ENCODE measurements around the gene OPN5.

The OPN5 gene

DNA sequence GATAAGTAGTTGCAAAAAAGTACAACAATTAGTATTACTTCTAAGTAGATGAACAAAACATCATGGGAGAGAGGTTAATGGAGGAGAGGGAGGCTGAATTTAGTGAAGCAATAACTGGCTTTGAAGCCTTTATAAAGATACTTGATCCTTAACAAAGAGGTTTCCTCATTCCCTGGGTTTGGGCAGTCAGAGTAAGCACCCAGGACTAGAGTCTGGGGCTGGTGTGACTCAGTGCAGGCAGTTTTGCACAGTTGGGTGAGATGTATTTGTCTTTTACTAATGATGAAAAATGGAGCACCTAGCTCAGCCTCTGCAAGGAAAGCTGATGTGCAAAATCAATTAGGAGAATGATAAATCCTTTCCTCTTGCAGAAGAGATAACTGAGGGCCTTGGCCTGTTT, 11.8 kb upstream of the OPN5 start:
- H3K27ac ChIP-seq, result no peak overlapping the region
- TF ChIP-seq, protein P1, sequence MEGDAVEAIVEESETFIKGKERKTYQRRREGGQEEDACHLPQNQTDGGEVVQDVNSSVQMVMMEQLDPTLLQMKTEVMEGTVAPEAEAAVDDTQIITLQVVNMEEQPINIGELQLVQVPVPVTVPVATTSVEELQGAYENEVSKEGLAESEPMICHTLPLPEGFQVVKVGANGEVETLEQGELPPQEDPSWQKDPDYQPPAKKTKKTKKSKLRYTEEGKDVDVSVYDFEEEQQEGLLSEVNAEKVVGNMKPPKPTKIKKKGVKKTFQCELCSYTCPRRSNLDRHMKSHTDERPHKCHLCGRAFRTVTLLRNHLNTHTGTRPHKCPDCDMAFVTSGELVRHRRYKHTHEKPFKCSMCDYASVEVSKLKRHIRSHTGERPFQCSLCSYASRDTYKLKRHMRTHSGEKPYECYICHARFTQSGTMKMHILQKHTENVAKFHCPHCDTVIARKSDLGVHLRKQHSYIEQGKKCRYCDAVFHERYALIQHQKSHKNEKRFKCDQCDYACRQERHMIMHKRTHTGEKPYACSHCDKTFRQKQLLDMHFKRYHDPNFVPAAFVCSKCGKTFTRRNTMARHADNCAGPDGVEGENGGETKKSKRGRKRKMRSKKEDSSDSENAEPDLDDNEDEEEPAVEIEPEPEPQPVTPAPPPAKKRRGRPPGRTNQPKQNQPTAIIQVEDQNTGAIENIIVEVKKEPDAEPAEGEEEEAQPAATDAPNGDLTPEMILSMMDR (conservative IDR thresholded peaks at IDR 0.05), result no peak

DNA sequence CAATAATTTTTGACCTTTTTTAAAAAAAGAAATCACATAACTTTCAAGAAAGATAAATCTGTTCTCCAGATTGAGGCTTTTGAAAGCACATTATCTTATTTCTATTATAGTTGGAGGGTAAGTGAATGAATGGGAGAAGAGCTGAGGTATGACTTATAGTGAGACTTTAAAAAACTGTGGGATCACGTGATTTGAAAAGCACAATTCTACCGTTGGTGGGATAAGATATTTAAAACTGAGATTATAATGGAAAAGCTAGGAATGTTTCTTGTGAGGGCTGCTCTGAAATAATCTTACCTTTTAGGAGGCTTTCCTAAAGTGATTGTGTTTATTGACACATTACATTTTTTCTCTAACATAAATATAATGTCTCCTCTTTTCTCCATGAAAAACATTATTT, 9.5 kb upstream of the OPN5 start:
- TF ChIP-seq, protein P1 (conservative IDR thresholded peaks at IDR 0.05), result no peak
- H3K27ac ChIP-seq, result no peak overlapping the region

DNA sequence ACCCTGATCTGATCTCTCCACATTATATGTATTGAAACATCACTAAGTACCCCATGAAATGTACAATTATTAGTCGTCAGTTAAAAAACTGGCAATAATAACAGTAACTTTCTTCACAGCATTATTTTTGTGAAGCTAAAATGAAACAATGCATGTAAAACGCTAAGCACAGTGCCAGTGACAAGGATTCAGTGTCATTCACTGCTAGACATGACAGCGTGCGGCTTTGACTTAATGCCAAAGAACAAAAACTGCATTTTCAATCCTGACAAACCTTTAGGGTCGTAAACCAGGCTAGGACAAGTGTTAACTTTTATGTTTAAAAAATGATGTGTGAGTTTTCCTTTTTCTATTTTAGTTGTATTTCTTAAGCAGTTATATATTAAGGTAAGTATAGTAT, 8.8 kb upstream of the OPN5 start:
- TF ChIP-seq, protein P1 (conservative IDR thresholded peaks at IDR 0.05), result no peak
- no peak overlapping the region for H3K27ac ChIP-seq

DNA sequence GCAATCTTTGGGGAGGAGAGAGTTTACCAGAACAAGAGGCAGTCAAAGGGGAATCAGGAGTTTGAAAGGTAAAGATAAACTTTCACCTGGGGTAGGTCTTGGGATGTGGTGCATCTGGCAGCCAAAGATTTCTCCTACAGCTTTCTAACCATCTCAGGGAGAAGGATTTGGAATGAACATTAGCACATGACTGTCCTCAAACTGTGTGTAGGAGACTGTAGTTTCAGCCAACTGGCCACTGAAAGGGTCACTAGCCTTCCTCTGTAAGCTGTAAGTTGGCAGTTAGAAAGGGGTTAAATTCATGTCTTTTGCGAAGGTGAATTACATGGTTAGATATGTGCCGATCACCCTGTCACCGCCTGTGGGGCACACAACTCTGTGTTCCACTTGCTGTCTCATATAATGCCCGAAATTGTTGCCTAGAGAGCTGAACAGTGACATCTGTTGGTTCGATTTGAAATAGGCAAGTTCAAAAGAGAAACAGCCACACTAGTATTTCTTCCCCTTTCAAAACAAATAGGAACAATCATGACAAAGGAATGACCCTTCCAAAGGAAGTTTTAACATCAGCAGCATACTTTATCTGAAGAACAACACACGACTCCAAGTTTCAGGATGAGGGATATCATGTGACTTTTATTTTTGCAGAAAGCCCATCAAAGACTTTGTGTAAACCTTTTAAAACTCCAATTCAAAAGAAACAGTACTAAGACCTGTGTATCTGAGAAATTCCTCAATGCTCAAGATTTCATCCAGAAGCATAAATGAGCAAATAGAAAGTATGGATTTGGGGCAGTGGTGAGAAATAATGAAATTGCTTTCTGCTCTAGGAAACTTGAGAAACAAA, 1.1 kb upstream of the OPN5 start:
- no peak overlapping the region for H3K27ac ChIP-seq

DNA sequence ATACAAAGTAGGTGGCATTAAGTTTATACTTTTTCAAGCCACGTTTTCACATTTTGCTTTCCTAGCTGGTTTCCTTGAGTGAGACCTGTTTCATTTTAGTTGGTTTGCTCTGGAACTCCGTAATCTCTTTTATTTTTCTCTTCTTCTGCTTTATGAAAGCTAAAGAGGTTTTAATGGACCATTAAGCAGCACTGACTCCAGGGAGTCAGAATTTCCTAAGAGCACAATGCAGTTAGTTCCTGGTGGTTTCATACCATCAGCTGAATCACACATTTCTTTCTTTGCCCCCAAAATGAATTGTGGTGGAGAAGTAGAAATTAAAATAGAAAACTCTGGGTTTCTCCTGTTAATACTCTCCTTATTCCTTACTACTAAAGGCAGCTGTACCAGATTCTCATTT, 3.4 kb downstream of the OPN5 start:
- TF ChIP-seq, protein P1 (conservative IDR thresholded peaks at IDR 0.05), result no peak

More for the DNA sequence above, 1.1 kb upstream of the OPN5 start:
- TF ChIP-seq, protein P1 (conservative IDR thresholded peaks at IDR 0.05), result peak; percentile 77

DNA sequence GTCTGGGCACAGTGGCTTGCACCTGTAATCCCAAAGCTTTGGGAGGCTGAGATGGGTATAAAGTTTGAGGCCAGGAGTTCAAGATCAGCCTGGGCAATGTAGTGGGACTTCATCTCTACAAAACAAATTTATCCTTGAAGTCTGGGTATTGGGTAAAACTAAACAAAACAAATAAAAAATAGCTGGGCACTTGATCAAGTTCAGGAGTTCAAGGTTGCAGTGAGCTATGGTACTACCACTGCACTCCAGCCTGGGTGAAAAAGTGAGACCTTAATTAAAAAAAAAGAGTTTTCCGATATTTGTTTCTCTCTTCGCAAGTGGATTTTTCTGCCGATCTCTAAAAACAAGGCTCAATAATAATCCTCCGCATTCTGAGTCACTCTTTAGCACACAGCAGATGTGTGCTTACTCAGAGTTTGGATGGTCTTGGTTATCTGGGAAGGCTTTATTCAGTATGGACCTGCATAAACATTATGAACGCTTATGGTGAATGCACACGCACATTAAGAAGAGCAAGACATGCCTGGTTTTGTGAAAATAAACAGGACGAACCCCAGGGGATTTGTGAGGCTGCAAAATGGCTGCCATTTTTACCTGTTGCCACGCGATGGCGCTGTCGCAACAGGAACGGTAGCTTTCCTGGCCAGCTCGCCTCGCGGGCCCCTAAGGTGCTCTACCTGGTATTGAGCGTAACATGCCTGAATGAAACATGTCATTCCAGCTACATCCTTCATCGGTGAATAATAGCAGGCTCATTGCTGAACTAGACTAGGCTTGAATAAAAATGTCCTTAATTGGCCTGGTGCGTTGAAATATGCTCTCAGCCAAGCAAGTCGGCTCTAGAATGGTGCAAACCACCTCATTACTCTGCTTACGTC, 6.0 kb downstream of the OPN5 start:
- TF ChIP-seq, protein P1 (conservative IDR thresholded peaks at IDR 0.05), result peak; percentile 82
- no peak overlapping the region for H3K27ac ChIP-seq

More for the DNA sequence above, 3.4 kb downstream of the OPN5 start:
- H3K27ac ChIP-seq, result no peak overlapping the region

DNA sequence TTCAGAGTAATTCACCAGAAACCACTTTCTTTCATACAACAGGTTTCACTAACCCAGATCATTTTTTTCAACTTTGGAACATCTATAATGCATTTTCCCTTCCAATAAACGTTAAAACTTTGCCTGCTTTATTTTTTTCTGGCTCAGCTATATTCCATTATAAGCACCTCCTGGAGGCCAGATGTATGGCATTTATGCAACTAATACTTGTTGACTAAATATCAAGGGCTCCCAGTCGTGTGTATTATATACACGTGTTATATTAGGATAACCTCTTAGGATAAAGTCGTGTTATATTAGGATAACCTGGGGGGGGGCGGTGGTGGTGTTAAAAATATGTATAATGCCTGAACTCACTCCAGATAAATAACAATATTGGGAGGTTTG, 6.7 kb downstream of the OPN5 start:
- no peak overlapping the region for H3K27ac ChIP-seq
- TF ChIP-seq, protein P1 (conservative IDR thresholded peaks at IDR 0.05), result no peak
